PC-3 (cell line): Measurements from ENCODE around the gene TRABD.

ENCODE experiments used
- CTCF ChIP-seq: fragments of 300-600 bp; sonication (generic); conservative IDR thresholded peaks from 2 replicates; pipeline ENCODE4 v1.5.1; 2017; ENCODE audit warnings: antibody characterized with exemption, low read depth, mild to moderate bottlenecking, low read length
- EZH2phosphoT487 ChIP-seq: fragments of 300-600 bp; sonication (generic); IDR thresholded peaks from 2 replicates; pipeline ENCODE4 v1.6.1; 2018; ENCODE audit warnings: mild to moderate bottlenecking, antibody characterized with exemption, low read length, borderline replicate concordance

- TF ChIP-seq EZH2phosphoT487, result no peak
- no peak for TF ChIP-seq CTCF
Observed at GRCh38 chr22:50204571-50204970, 18.9 kb downstream of the TRABD start.
